Measurements from ENCODE around the gene MAP2K5.

The MAP2K5 gene

GRCh38 chr15:67813104-67813634, 270.7 kb downstream of the MAP2K5 start:
- DNase-seq = no peak

GRCh38 chr15:67815036-67815592, 272.6 kb downstream of the MAP2K5 start:
- DNase-seq = no peak

- no peak for DNase-seq
These were observed 274.2 kb downstream of the MAP2K5 start for GRCh38 chr15:67816668-67817067.

- DNase-seq = no peak
These were observed 276.0 kb downstream of the MAP2K5 start for GRCh38 chr15:67818464-67818863.

GRCh38 chr15:67819636-67820035, 277.1 kb downstream of the MAP2K5 start:
- no peak for DNase-seq

- no peak for DNase-seq
These were observed 277.9 kb downstream of the MAP2K5 start for GRCh38 chr15:67820122-67820991.

- no peak for DNase-seq
These were observed 278.7 kb downstream of the MAP2K5 start for GRCh38 chr15:67820992-67821783.

GRCh38 chr15:67821784-67822440, 279.4 kb downstream of the MAP2K5 start:
- DNase-seq = no peak

GRCh38 chr15:67822537-67823313, 280.2 kb downstream of the MAP2K5 start:
- DNase-seq = no peak

- DNase-seq = no peak
These were observed 281.1 kb downstream of the MAP2K5 start for GRCh38 chr15:67823314-67824196.

- no peak for DNase-seq
These were observed 281.9 kb downstream of the MAP2K5 start for GRCh38 chr15:67824197-67824968.

GRCh38 chr15:67824976-67825880, 282.7 kb downstream of the MAP2K5 start, which contains the start of gene SKOR1:
Gene SKOR1, plus strand, starts transcription at chr15:67825509. Its CDS starts 94 bp downstream, at chr15:67825603.
- no peak for DNase-seq

- no peak for DNase-seq
These were observed 283.6 kb downstream of the MAP2K5 start for GRCh38 chr15:67825881-67826716.

- DNase-seq = no peak
These were observed 284.4 kb downstream of the MAP2K5 start for GRCh38 chr15:67826717-67827561.

GRCh38 chr15:67827562-67828277, 285.2 kb downstream of the MAP2K5 start:
- no peak for DNase-seq

- no peak for DNase-seq
These were observed 285.9 kb downstream of the MAP2K5 start for GRCh38 chr15:67828278-67828968.

Measured in DMS79 (cell line).